ENCODE data around the gene CHP2. TPM values are rescaled to one million over a fixed set of nuclear protein-coding genes. Genes with fewer than 3 reads are reported as not detected.

Gene CHP2
- total and polyA plus RNA-seq, 9 of the 15 experiments (the other 6 are each of a cell fraction or from before 2014, with no cell fraction given) = 0.23 to 1.1 (median 0.80) TPM

- TF ChIP-seq REST (IDR thresholded peaks at IDR 0.05; ENCODE audit: borderline replicate concordance) = peak; percentile 87
- no peak for TF ChIP-seq REST (CRISPR knock-in tag; IDR thresholded peaks at IDR 0.05; ENCODE audit: low read depth)
- no peak for TF ChIP-seq SMAD2 (IDR thresholded peaks at IDR 0.05; ENCODE audit: low read depth, low read length)
- no peak for TF ChIP-seq ZNF695 (CRISPR knock-in tag; IDR thresholded peaks at IDR 0.05)
- TF ChIP-seq HDAC2 (IDR thresholded peaks at IDR 0.05) = peak; percentile 80; the same call in 1 of the 2 replicates
- peak; percentile 7 for TF ChIP-seq TAF9B (IDR thresholded peaks at IDR 0.05; ENCODE audit: partially characterized antibody)
- peak; percentile 91; the same call in 1 of the 2 replicates for TF ChIP-seq DNMT1 (IDR thresholded peaks at IDR 0.05)
- 0 out of 2 replicates have a peak, but pooled peaks have one; percentile 63 for TF ChIP-seq MCM5 (IDR thresholded peaks at IDR 0.05; ENCODE audit: low read depth)
- TF ChIP-seq TAF15 (IDR thresholded peaks at IDR 0.05; ENCODE audit: low read depth, low read length) = no peak
- peak; percentile 91 for TF ChIP-seq HDGF (IDR thresholded peaks at IDR 0.05)
- 0 out of 2 replicates have a peak, but pooled peaks have one; percentile 22 for TF ChIP-seq PKNOX1 (IDR thresholded peaks at IDR 0.05)
- TF ChIP-seq ZNF224 (CRISPR knock-in tag; IDR thresholded peaks at IDR 0.05) = no peak
- peak in 1 of 2 experiments; percentile 83; a peak in 2 of 4 replicates for TF ChIP-seq RCOR1 (IDR thresholded peaks at IDR 0.05; ENCODE audit: borderline replicate concordance in 1 of 2, low read depth in 2 of 2, low read length in 2 of 2)
- TF ChIP-seq TEAD1 (CRISPR knock-in tag; IDR thresholded peaks at IDR 0.05) = 0 out of 4 replicates have a peak, but pooled peaks of 1 of the 2 experiments have one; percentile 46
- peak in 1 of 2 experiments; percentile 46; a peak in 2 of 3 replicates for TF ChIP-seq CBX3 (IDR thresholded peaks at IDR 0.05; ENCODE audit: borderline replicate concordance in 1 of 2, low read length in 2 of 2)
- TF ChIP-seq ZNF232 (CRISPR knock-in tag; IDR thresholded peaks at IDR 0.05) = no peak
Observed at GRCh38 chr16:23803591-23804123, 48.8 kb downstream of the CHP2 start (continued).

Measured in K562 (cell line).